ENCODE data around the gene LECT2.

The LECT2 gene

GRCh38 chr5:135978212-135978631, 23.4 kb upstream of the LECT2 start:
- DNase-seq: no peak

DNA sequence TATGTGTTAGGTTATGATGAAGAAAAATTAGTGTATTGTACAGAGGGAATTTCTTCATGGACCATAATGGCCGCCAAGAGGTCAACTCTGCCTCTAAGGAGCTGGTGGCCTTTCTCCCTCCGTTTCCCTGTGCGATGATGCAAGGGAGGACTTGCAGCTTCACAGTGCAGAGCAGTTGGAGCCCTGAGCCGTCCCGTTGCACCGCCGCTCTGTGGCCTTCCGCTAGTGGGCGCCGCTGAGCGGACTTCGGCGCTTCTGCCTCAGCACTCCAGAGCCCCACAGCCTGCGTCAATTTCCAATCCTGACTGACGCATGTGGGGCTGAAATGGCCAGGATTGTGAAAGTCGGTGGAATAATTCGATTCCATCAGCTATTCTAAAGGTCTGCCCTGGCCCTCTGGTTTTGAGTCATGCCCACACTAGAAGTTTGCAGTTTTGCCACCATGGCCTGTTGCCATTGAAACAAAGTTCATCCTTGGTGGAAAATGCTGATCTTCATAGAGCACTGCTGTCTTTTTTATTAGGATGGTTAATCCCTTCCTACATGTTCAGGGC, 22.7 kb upstream of the LECT2 start:
- DNase-seq: peak; percentile 78

- no peak for DNase-seq
These were observed 21.4 kb upstream of the LECT2 start for GRCh38 chr5:135976216-135976615.

DNA sequence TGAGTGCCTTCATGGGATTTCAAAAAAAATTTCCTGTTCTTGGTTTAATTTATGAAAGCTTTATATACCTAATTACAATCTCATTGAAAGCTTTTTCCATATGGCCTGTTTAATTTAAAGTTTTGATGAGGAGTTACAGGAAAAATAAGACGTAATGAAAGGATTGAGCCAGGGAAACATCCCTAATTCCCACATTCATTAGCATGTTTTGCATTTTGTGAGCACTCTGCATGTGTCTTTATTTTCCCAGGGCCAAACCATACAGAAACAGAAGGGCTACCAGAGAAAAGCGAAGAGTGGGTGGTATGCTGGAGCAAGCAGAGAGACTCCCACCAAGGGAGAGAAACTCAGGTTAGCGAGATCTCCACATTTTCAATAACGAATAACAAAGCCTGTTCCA, 20.3 kb upstream of the LECT2 start:
- DNase-seq: no peak

GRCh38 chr5:135974021-135974600, 19.3 kb upstream of the LECT2 start:
- no peak for DNase-seq

DNA sequence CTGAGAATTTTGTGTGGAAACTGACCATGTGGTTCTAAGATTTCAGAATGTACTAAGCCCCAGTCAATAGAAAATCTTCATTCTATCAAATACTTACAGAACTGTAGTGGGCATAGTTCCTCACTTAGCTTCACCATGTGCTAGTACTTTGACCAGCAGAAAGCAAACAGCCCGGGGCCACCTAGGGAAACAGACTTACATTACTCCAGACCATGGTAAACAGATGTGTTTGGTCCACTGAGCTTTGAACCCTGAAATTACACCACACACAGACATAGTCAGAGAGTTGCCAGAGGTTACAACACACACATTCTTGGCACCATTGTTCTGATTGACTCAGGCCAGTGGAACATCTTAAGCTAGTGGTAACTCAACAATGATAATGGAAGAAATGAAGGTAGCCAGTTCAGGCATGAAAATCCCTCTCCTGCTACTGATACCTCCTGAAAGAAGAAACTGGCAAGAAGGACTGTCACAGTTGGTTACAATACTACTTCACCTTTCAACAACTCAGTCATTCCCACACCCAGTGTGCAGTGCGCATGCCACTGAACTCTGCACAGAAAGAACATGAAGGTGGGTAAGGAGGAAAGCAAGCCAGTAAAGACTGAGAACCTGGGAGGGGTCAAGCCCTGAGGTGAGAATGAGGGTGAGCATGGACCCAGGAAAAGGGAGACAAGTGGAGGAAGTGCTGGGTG, 18.7 kb upstream of the LECT2 start:
- DNase-seq: no peak

- no peak for DNase-seq
These were observed 16.9 kb upstream of the LECT2 start for GRCh38 chr5:135971701-135972100.

DNA sequence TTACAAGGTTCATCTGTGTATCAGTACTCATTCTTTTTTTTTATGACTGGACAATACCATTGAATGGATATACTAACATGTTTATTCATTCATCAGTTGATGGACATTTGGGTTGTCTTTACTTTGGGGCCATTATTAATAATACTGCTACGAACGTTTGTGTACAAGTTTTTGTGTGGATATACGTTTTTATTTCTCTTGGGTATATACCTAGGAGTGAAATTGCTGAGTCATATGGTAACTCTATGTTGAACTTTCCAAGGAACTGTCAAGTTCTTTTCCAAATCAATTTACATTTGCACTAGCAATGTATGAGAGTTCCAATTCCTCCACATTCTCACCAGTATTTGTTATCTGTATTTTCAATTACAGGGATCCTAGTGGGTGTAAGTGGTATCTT, 12.0 kb upstream of the LECT2 start:
- no peak for DNase-seq

- DNase-seq: no peak
These were observed 11.4 kb upstream of the LECT2 start for GRCh38 chr5:135966165-135966564.

GRCh38 chr5:135965504-135965903, 10.7 kb upstream of the LECT2 start:
- DNase-seq: no peak

DNA sequence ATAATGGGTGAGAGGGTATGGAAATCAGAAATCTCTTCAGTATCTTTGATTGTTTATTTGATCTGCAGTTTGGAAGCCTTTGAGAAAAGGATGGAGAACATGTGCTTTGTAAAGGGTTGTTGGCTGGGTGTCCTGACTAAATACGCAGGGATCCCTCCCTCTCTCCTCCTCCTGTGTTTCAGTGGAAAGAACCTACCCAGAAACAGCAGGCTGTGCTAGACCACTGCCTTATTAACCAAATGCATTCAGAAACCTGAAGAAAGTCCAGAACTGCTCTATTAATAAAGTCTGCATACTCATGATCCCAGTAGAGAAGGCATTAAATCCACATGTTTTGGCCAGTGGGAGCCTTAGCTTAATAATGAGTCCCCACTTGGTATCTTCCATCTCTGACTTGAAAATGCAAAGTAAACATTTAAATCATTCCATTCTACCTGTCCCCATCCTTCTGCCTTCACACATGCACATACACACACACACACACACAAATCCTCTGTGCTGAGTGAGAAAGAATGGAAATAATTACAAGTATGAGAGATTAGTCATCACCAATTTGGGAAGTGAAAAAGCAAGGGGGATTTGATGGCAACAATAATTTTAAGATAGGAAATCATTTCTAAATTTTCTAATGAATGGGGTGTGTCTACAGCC, 10.0 kb upstream of the LECT2 start:
- no peak for DNase-seq

- no peak for DNase-seq
These were observed 742 bp upstream of the LECT2 start for GRCh38 chr5:135955525-135955924.

DNA sequence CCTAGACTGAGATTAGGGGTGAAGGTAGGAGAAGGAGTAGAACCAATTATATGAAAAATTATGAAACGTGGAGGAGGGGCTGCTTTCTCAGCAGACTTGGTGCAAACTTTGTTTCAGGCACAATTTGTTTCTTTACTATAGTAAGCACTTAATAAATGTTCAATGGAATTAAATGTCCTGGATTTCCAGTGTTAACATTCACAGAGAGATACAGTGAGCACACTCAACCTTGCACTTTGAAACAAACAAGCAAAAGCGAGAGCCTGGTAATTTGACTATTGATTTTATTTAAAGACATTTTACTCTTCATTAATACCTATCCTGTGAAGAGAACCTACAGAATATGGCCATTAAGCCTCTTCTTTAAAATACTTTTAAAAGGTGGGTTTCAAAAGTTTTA, 933 bp downstream of the LECT2 start:
- DNase-seq: no peak

DNA sequence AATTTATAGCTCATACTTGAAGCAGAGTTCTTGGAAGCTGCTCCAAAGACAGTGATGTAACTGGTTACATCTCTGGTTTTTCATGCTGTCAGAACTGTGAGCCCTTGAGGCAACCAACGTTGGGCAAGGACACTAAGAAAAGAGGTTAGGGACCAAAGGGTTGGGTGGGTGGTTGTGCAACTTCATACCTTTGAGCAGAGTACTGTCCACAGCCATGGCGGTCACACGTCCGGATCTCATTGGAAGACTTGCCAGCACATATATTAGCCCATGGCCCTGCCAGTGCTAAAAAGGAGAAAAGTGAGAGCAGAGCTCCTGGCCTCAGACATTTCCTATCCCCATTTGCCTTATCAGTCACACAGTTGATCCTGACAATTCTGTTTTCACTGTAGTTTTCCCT, 2.1 kb downstream of the LECT2 start:
- no peak for DNase-seq

DNA sequence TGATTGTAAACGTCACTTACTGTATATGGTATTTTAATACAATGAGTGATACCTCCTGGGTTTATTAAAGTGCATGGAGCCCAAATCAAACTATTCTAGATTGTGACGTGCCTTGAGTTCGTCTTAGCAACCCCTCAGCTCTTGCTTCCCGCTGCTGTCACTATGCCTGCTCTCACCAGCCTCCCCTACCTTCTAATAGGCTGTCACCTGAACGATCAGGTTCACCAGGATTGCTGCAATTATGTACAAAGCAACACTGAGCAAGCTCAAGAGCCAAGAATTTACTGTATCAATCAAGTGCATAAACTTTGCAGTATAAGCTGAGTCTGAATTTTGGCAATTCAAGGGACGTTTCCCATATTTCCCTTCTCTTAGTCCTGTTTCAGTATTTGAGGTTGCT, 3.0 kb downstream of the LECT2 start:
- DNase-seq: no peak

- no peak for DNase-seq
These were observed 3.5 kb downstream of the LECT2 start for GRCh38 chr5:135951257-135951656.

DNA sequence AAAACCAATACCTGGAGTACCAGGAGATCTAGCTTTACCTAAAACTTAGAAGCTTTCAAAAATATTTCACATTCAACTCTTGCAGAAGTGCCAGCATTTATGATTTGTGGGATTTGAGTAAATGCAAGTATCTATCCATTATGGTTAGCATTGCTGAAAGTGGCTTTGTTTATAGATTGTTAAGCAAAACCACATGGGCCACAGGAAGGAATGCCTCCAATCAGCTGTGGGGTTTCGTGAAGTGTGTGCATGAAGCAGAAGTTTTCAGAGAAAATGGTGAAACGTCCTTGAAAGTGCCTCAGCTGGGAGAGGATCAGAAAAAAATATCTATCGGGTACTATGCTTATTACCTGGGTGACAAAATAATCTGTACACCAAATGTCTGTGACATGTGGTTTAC, 4.2 kb downstream of the LECT2 start:
- DNase-seq: no peak

GRCh38 chr5:135944967-135945560, 9.7 kb downstream of the LECT2 start:
- DNase-seq: no peak

DNA sequence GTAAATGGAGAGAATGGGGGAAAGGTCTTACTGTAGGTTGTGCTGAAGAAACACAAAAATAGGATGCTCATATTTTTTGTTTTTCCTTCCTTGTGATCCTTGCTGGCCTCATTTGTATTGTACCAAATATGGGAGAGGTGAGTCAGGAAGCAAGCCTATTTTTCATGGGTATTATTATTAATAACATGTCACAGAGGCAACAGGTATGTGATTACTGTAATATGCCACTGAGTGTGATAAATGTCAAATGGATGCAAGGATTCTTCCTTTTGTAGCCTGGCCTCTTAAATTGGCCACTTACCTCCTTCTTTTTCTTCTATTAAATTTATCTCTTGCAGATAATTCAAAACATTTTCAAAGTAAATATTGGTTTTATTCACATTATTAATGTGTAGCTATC, 10.2 kb downstream of the LECT2 start:
- no peak for DNase-seq

GRCh38 chr5:135942202-135942771, 12.5 kb downstream of the LECT2 start:
- DNase-seq: no peak

- DNase-seq: no peak
These were observed 13.1 kb downstream of the LECT2 start for GRCh38 chr5:135941711-135942110.

DNA sequence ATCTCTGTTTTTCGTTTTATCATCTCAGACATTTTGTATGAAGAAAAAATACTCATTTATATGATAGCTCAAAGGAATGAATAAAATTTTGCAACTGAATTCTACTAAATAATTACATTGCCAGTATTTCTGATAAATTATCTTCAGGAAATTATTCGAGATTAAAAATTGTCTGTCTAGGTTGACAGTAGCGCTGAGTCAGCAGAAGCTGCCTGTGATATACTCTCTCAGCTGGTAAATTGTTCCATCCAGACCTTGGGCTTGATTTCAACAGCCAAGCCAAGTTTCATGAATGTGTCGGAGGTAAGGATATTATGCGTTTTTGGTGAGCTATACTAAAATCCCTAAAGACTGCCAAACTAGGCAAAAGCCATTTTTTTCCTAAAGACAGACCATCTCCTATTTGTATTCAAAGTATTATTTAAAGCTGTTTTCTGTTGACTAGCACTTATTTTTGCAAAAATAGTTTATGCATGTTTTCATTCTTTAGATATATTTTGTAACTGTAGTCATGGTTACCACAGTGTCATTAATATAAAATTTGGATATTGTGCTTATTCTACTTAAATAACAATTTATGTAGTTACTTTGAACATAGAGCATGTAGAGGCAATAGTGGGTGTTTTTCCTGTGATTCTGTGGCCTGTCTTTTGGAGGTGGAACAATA, 17.4 kb downstream of the LECT2 start:
- no peak for DNase-seq

GRCh38 chr5:135934939-135935338, 19.8 kb downstream of the LECT2 start:
- no peak for DNase-seq
